ENCODE data around the gene CDON. TPM values are rescaled to one million over a fixed set of nuclear protein-coding genes. Genes with fewer than 3 reads are reported as not detected.

Gene CDON
- total RNA-seq, 2 experiments from 2014 or later: 1.9 to 2.7 TPM

GRCh38 chr11:126109941-126110731, 47.5 kb upstream of the CDON start:
- no peak for ATAC-seq (ENCODE audit: poor library complexity)
- Histone ChIP-seq H3K36me3 (ENCODE audit: insufficient read depth, low read length) (no peaks in the 10 kb centered on the region), H3K4me1 (ENCODE audit: insufficient read depth, low read length) (no peaks in the 10 kb centered on the region), H3K27ac (ENCODE audit: low read depth in 1 of 2, low read length in 2 of 2) (no peak overlapping the region), H3K9me3 (ENCODE audit: control insufficient read depth in 1 of 2, insufficient read depth in 1 of 2, low read length in 2 of 2) (no peaks in the 10 kb centered on the region), H3K4me3 (ENCODE audit: low read length) (no peak overlapping the region), H3K27me3 (ENCODE audit: control insufficient read depth in 1 of 2, insufficient read depth in 2 of 2, low read length in 2 of 2) (no peaks in the 10 kb centered on the region)
- H3K4me3 Mint-ChIP-seq: no peak overlapping the region
- CTCF ChIA-PET: no interaction called here
- no peaks in the 10 kb centered on the region for H3K27me3 Mint-ChIP-seq
- no peaks in the 10 kb centered on the region for H3K36me3 Mint-ChIP-seq (ENCODE audit: low read depth)
- DNase-seq: no peak
- TF ChIP-seq, protein P1, sequence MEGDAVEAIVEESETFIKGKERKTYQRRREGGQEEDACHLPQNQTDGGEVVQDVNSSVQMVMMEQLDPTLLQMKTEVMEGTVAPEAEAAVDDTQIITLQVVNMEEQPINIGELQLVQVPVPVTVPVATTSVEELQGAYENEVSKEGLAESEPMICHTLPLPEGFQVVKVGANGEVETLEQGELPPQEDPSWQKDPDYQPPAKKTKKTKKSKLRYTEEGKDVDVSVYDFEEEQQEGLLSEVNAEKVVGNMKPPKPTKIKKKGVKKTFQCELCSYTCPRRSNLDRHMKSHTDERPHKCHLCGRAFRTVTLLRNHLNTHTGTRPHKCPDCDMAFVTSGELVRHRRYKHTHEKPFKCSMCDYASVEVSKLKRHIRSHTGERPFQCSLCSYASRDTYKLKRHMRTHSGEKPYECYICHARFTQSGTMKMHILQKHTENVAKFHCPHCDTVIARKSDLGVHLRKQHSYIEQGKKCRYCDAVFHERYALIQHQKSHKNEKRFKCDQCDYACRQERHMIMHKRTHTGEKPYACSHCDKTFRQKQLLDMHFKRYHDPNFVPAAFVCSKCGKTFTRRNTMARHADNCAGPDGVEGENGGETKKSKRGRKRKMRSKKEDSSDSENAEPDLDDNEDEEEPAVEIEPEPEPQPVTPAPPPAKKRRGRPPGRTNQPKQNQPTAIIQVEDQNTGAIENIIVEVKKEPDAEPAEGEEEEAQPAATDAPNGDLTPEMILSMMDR (IDR thresholded peaks at IDR 0.05): no peak
- POLR2A ChIA-PET: no interaction called here
- intact Hi-C loops (cut with DNase I, micrococcal nuclease): loop anchor here in 1 of 2 experiments (10.0 kb wide), 1 partner anchor 105 kb away; no protein-coding TSS in a partner anchor
- no peaks in the 10 kb centered on the region for H3K4me1 Mint-ChIP-seq (ENCODE audit: low read depth)
- H3K9me3 Mint-ChIP-seq: no peaks in the 10 kb centered on the region
- no peak overlapping the region for H3K27ac Mint-ChIP-seq

GRCh38 chr11:126106594-126107328, 44.1 kb upstream of the CDON start:
- POLR2A ChIA-PET: no interaction called here
- no peak overlapping the region for H3K27ac Mint-ChIP-seq
- Histone ChIP-seq H3K36me3 (ENCODE audit: insufficient read depth, low read length) (no peaks in the 10 kb centered on the region), H3K9me3 (ENCODE audit: control insufficient read depth in 1 of 2, insufficient read depth in 1 of 2, low read length in 2 of 2) (no peaks in the 10 kb centered on the region), H3K4me1 (ENCODE audit: insufficient read depth, low read length) (no peaks in the 10 kb centered on the region), H3K4me3 (ENCODE audit: low read length) (no peak overlapping the region), H3K27me3 (ENCODE audit: control insufficient read depth in 1 of 2, insufficient read depth in 2 of 2, low read length in 2 of 2) (no peaks in the 10 kb centered on the region), H3K27ac (ENCODE audit: low read depth in 1 of 2, low read length in 2 of 2) (no peak overlapping the region)
- no peaks in the 10 kb centered on the region for H3K9me3 Mint-ChIP-seq
- H3K4me3 Mint-ChIP-seq: no peak overlapping the region
- intact Hi-C loops (cut with DNase I, micrococcal nuclease): no loop called here
- TF ChIP-seq, protein P1 (IDR thresholded peaks at IDR 0.05): no peak
- ATAC-seq (ENCODE audit: poor library complexity) (no peak), DNase-seq (no peak)
- CTCF ChIA-PET: no interaction called here
- H3K36me3 Mint-ChIP-seq (ENCODE audit: low read depth): no peaks in the 10 kb centered on the region
- H3K4me1 Mint-ChIP-seq (ENCODE audit: low read depth): no peaks in the 10 kb centered on the region
- no peaks in the 10 kb centered on the region for H3K27me3 Mint-ChIP-seq

GRCh38 chr11:126105748-126106080, 43.0 kb upstream of the CDON start:
- Histone ChIP-seq H3K27me3 (ENCODE audit: control insufficient read depth in 1 of 2, insufficient read depth in 2 of 2, low read length in 2 of 2) (no peaks in the 10 kb centered on the region), H3K36me3 (ENCODE audit: insufficient read depth, low read length) (no peaks in the 10 kb centered on the region), H3K4me1 (ENCODE audit: insufficient read depth, low read length) (no peaks in the 10 kb centered on the region), H3K27ac (ENCODE audit: low read depth in 1 of 2, low read length in 2 of 2) (no peak overlapping the region), H3K4me3 (ENCODE audit: low read length) (no peak overlapping the region), H3K9me3 (ENCODE audit: control insufficient read depth in 1 of 2, insufficient read depth in 1 of 2, low read length in 2 of 2) (no peaks in the 10 kb centered on the region)
- DNase-seq (no peak), ATAC-seq (ENCODE audit: poor library complexity) (no peak)
- ChIA-PET CTCF (no interaction called here), POLR2A (no interaction called here)
- Mint-ChIP-seq H3K4me3 (no peak overlapping the region), H3K36me3 (ENCODE audit: low read depth) (no peaks in the 10 kb centered on the region), H3K27me3 (no peaks in the 10 kb centered on the region), H3K9me3 (no peaks in the 10 kb centered on the region), H3K27ac (no peak overlapping the region), H3K4me1 (ENCODE audit: low read depth) (no peaks in the 10 kb centered on the region)
- TF ChIP-seq, protein P1 (IDR thresholded peaks at IDR 0.05): no peak
- intact Hi-C loops (cut with DNase I, micrococcal nuclease): no loop called here

All from CD4-positive, alpha-beta T cell (primary cell).